GM23248 (cell line): ENCODE measurements around the gene HTR2A. TPM values are rescaled to one million over a fixed set of nuclear protein-coding genes. Genes with fewer than 3 reads are reported as not detected.

Experiments
- DNase-seq: peaks from one replicate; pipeline ENCODE4 v3.0.0-alpha.2; 2015
- H2AFZ ChIP-seq: fragments of 200-600 bp; sonication (generic); 2 replicates; pipeline ENCODE4 v1.6.1; 2016; ENCODE audit warnings: antibody characterized with exemption
- H3F3A ChIP-seq: fragments of 200-600 bp; sonication (generic); 2 replicates; pipeline ENCODE4 v1.6.1; 2016; ENCODE audit warnings: mild to moderate bottlenecking, antibody characterized with exemption, mixed run types; ENCODE audit not compliant: insufficient read depth
- H3K27ac ChIP-seq: fragments of 200-600 bp; sonication (generic); 2 replicates; pipeline ENCODE4 v1.5.1; 2016; ENCODE audit warnings: mild to moderate bottlenecking
- H3K27me3 ChIP-seq: fragments of 200-600 bp; sonication (generic); replicated peaks from 2 replicates; pipeline ENCODE4 v1.6.1; 2016; ENCODE audit warnings: mild to moderate bottlenecking; ENCODE audit not compliant: insufficient read depth
- H3K36me3 ChIP-seq: fragments of 200-600 bp; sonication (generic); 2 replicates; pipeline ENCODE4 v1.6.1; 2016; ENCODE audit warnings: low read depth, mild to moderate bottlenecking
- H3K4me1 ChIP-seq: fragments of 200-600 bp; sonication (generic); 2 replicates; pipeline ENCODE4 v1.6.1; 2016; ENCODE audit warnings: mild to moderate bottlenecking; ENCODE audit not compliant: insufficient read depth
- H3K4me2 ChIP-seq: fragments of 200-600 bp; sonication (generic); one replicate; pipeline ENCODE4 v1.6.1; 2016; ENCODE audit warnings: mild to moderate bottlenecking; ENCODE audit not compliant: unreplicated experiment
- H3K4me3 ChIP-seq: fragments of 200-600 bp; sonication (generic); 2 replicates; pipeline ENCODE4 v1.5.1; 2016; ENCODE audit warnings: mild to moderate bottlenecking
- H3K79me2 ChIP-seq: fragments of 200-600 bp; sonication (generic); 2 replicates; pipeline ENCODE4 v1.6.1; 2016; ENCODE audit warnings: mild to moderate bottlenecking; ENCODE audit not compliant: insufficient read depth
- H3K9ac ChIP-seq: fragments of 200-600 bp; sonication (generic); 2 replicates; pipeline ENCODE4 v1.6.1; 2016; ENCODE audit warnings: mild to moderate bottlenecking
- H3K9me2 ChIP-seq: fragments of 200-600 bp; sonication (generic); 2 replicates; pipeline ENCODE4 v1.6.1; 2016; ENCODE audit warnings: mixed run types, mild to moderate bottlenecking, moderate library complexity; ENCODE audit not compliant: insufficient read depth
- H3K9me3 ChIP-seq: fragments of 200-600 bp; sonication (generic); one replicate; pipeline ENCODE4 v1.6.1; 2017; ENCODE audit warnings: low read depth
- H4K20me1 ChIP-seq: fragments of 200-600 bp; sonication (generic); 2 replicates; pipeline ENCODE4 v1.6.0; 2016; ENCODE audit not compliant: insufficient read depth
- EZH2 ChIP-seq: fragments of 200-600 bp; sonication (generic); IDR thresholded peaks from 2 replicates; pipeline ENCODE4 v1.6.1; 2018; ENCODE audit warnings: antibody characterized with exemption, mild to moderate bottlenecking; ENCODE audit not compliant: insufficient read depth, poor library complexity, severe bottlenecking
- EZH2phosphoT487 ChIP-seq: fragments of 200-600 bp; sonication (generic); IDR thresholded peaks from 2 replicates; pipeline ENCODE4 v1.6.1; 2018; ENCODE audit warnings: antibody characterized with exemption, moderate library complexity, mild to moderate bottlenecking, low read depth; ENCODE audit not compliant: insufficient read depth
- WGBS, 2 experiments: methylation state at CpG; one replicate each; pipeline ENCODE4 v1.1.6; 2015 to 2017; ENCODE audit warnings: low lambda C conversion rate in 2 of 2, low coverage in 1 of 2; ENCODE audit errors: missing lambda C conversion rate in 2 of 2; 5-methylcytosine and 5-hydroxymethylcytosine counted together
- in situ Hi-C: fragments of 300-500 bp; cut with MboI; formaldehyde crosslinking; loops from 2 replicates; pipeline ENCODE4 v1.15.0; 2020
- polyA plus RNA-seq: library from polyadenylated mRNA; unstranded; fragments of >200 nt; fragmentation: Nextera tagmentation; extraction: Ambion mirVana; gene quantifications from 2 replicates; pipeline ENCODE4 v1.2.1, GENCODE V29; 2016
- total RNA-seq: library from RNA; depleted of rRNA; stranded (reverse); fragments of >200 nt; shearing (Covaris generic); gene quantifications from 2 replicates; pipeline ENCODE4 v1.2.3, GENCODE V29; 2014

The HTR2A gene
- total and polyA plus RNA-seq, 2 experiments from 2014 or later: 2.0 to 2.1 TPM

GRCh38 chr13:46925486-46925885 is 28.6 kb upstream of the HTR2A start:
- peaks cover 23% of the 10 kb centered on the region for H3F3A ChIP-seq
- no peak overlapping the region for H2AFZ ChIP-seq
- no peaks in the 10 kb centered on the region for H3K27me3 ChIP-seq
- H3K4me3 ChIP-seq: no peak overlapping the region
- TF ChIP-seq EZH2: no peak
- TF ChIP-seq EZH2phosphoT487: no peak
- 79 to 93% methylated on average over 1 of the region's 1 CpG for WGBS, 2 experiments
- H3K36me3 ChIP-seq: no peaks in the 10 kb centered on the region
- no peaks in the 10 kb centered on the region for H3K9me3 ChIP-seq
- peak; percentile 29 for DNase-seq
- 0 out of 2 replicates have a peak, but pooled peaks cover 3% of the 10 kb centered on the region for H3K9me2 ChIP-seq
- no peak overlapping the region for H3K4me2 ChIP-seq
- no peak overlapping the region for H3K27ac ChIP-seq
- no peak overlapping the region for H3K9ac ChIP-seq
- peaks cover 27% of the 10 kb centered on the region for H3K4me1 ChIP-seq
- H4K20me1 ChIP-seq: no peaks in the 10 kb centered on the region
- no peaks in the 10 kb centered on the region for H3K79me2 ChIP-seq
- in situ Hi-C loops: no loop called here

GRCh38 chr13:46914341-46914740 is 17.5 kb upstream of the HTR2A start:
- in situ Hi-C loops: no loop called here
- WGBS, 2 experiments: 90 to 92% methylated on average over 2 of the region's 2 CpGs

GRCh38 chr13:46913757-46914156 is 16.9 kb upstream of the HTR2A start:
- in situ Hi-C loops: no loop called here
- peaks cover 14% of the 10 kb centered on the region; the same call in 1 of the 2 replicates for H3F3A ChIP-seq
- no peaks in the 10 kb centered on the region for H4K20me1 ChIP-seq
- DNase-seq: peak; percentile 38
- H3K4me2 ChIP-seq: no peak overlapping the region
- H3K9me3 ChIP-seq: no peaks in the 10 kb centered on the region
- no peak overlapping the region for H3K27ac ChIP-seq
- H3K79me2 ChIP-seq: no peaks in the 10 kb centered on the region
- H3K9me2 ChIP-seq: no peaks in the 10 kb centered on the region
- H3K27me3 ChIP-seq: no peaks in the 10 kb centered on the region
- H3K9ac ChIP-seq: no peak overlapping the region
- TF ChIP-seq EZH2 (no peak), EZH2phosphoT487 (no peak)
- 59 to 66% methylated on average over 1 of the region's 1 CpG for WGBS, 2 experiments
- no peak overlapping the region for H2AFZ ChIP-seq
- H3K4me3 ChIP-seq: no peak overlapping the region
- H3K36me3 ChIP-seq: no peaks in the 10 kb centered on the region
- H3K4me1 ChIP-seq: peaks cover 20% of the 10 kb centered on the region

More at GRCh38 chr13:46914341-46914740, 17.5 kb upstream of the HTR2A start:
- no peak overlapping the region for H2AFZ ChIP-seq
- H4K20me1 ChIP-seq: no peaks in the 10 kb centered on the region
- no peak overlapping the region for H3K4me3 ChIP-seq
- no peaks in the 10 kb centered on the region for H3K9me3 ChIP-seq
- H3F3A ChIP-seq: peaks cover 8% of the 10 kb centered on the region; the same call in 1 of the 2 replicates
- DNase-seq: no peak
- H3K4me2 ChIP-seq: no peak overlapping the region
- H3K27ac ChIP-seq: no peak overlapping the region
- no peak overlapping the region for H3K9ac ChIP-seq
- H3K27me3 ChIP-seq: no peaks in the 10 kb centered on the region
- H3K79me2 ChIP-seq: no peaks in the 10 kb centered on the region
- H3K4me1 ChIP-seq: peaks cover 14% of the 10 kb centered on the region
- H3K9me2 ChIP-seq: no peaks in the 10 kb centered on the region
- H3K36me3 ChIP-seq: no peaks in the 10 kb centered on the region
- no peak for TF ChIP-seq EZH2phosphoT487
- TF ChIP-seq EZH2: no peak

- no peaks in the 10 kb centered on the region for H3K36me3 ChIP-seq
- in situ Hi-C loops: no loop called here
- H3K27me3 ChIP-seq: no peaks in the 10 kb centered on the region
- no peaks in the 10 kb centered on the region for H4K20me1 ChIP-seq
- H3K4me2 ChIP-seq: peak overlapping the region; percentile 52
- no peak overlapping the region for H3K9ac ChIP-seq
- peaks cover 24% of the 10 kb centered on the region for H3F3A ChIP-seq
- no peaks in the 10 kb centered on the region for H3K79me2 ChIP-seq
- 47 to 48% methylated on average over 3 of the region's 3 CpGs for WGBS, 2 experiments
- H3K9me2 ChIP-seq: no peaks in the 10 kb centered on the region; the same call in 1 of the 2 replicates
- no peak overlapping the region for H2AFZ ChIP-seq
- peak overlapping the region; percentile 57 for H3K27ac ChIP-seq
- peak; percentile 51 for DNase-seq
- peak overlapping the region; percentile 3; the same call in 1 of the 2 replicates for H3K4me3 ChIP-seq
- peaks cover 41% of the 10 kb centered on the region for H3K4me1 ChIP-seq
- no peak for TF ChIP-seq EZH2
- TF ChIP-seq EZH2phosphoT487: no peak
- no peaks in the 10 kb centered on the region for H3K9me3 ChIP-seq
Measured at GRCh38 chr13:46909042-46909441, 12.2 kb upstream of the HTR2A start.
